Measurements from ENCODE around the gene RBMS3.

Gene RBMS3

DNA sequence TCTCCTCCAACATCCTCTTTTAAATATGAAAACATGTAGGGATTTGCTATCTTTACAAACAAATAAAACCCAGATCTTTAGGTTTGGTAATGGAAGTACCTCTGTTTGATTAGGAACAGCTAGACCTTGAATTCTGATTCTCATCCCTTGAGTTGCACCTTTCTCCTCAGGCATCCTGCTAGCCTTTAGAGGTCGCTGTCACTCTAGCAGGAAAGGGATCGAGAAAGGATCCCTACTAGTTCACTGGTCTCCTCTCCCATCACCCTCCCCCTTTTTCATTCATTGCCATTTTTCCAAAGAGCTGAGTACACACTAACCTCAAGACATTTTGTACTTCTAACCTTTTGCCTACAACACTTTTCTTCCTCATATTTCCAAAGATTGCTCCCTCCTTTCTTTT is 569.8 kb downstream of the RBMS3 start:
- no peak for DNase-seq

DNA sequence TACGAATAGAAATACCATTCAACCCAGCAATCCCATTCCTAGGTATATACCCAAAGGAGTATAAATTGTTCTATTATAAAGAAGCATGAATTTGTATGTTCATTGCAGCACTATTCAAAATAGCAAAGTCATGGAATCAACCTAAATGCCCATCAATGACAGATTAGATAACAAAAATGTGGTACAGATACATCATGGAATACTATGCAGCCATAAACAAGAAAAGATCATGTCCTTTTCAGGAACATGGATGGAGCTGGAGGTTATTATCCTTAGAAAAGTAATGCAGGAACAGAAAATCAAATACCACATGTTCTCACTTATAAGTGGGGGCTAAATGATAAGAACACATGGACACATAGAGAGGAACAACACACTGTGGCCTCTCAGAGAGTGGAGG is 571.9 kb downstream of the RBMS3 start:
- DNase-seq = no peak

DNA sequence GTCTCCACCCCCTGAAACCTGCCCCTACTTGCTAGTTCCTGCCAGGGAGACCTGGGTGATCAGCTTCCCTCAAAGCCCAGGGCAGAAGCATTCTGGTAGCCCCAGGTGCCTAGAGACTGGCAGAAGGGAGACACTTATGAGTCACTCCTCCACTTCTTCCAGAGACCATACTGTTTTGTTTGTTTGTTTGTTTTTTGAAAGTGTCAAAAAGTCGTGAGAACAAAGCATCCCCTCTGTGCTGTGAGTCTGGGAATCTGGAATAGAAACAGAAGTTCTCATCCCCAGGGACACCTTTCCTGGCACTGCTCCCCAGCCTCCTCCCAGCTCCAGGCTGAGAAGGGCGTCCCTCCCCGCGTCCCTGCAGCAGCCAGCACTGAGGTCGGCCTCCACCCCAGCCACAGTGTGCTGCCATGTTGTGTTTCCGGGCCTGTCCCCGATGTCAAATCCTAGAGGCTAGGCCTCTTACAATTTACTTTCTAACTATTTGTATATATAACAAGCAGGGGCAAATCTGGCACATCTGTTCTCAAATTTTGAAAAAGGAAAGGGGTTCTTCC is 573.0 kb downstream of the RBMS3 start:
- no peak for DNase-seq

DNA sequence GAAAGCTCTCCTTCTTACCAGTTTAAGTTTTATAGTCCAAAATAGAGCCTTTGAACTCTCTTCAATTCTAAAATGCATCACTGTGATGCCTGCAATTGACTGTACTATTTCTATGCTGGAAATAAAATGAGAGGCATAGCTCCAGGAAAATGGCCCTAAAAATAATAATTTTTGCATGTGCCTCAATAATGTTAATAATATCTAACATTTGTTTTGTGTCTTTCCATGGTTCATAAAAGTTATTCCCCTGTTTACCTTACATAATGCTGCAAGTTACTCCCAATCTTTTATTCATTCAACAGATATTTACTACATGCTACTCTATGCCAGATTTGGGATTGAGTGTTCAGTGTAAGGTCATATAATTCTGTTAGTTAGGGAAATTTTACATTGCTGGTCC is 574.0 kb downstream of the RBMS3 start:
- no peak for DNase-seq

DNA sequence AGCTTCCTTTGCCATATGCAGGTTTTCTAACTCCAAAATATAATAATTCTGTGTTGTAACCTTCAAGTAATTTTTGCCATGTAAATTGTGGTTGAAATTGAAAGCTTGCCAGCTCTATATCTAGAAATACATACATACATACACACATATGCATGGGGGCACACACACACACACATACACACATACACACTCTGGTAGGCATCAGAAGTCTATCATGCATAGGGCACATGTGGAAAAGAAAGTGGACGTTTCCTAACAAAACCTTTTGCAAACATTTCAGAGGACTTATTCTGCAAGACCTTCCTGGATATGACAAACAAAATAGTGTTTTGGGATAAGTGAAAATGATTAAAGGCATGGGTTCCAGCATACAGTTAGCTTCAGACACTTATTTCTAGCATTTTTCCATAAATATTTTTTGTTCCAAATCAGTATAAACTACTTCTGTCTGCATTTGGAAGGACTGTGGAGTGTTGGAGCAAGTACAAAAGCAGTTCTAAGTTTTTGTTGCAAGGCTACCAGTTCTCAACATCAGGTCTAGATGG is 578.9 kb downstream of the RBMS3 start:
- no peak for DNase-seq

DNA sequence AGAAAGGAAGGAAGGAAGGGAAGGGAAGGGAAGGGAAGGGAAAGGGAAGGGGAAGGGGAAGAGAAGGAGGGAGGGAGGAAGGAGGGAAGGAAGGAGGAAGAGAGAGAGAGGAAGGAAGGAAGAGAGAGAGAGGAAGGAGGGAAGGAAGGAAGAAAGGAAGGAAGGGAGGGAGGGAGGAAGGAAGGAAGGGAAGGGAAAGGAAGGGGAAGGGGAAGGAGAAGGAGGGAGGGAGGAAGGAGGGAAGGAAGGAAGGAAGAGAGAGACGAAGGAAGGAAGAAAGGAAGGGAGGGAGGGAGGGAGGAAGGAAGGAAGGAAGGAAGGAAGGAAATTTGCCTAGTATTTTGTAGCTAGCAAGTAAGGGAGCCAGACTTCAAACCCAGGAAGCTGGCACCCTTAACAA is 583.9 kb downstream of the RBMS3 start:
- DNase-seq = no peak

DNA sequence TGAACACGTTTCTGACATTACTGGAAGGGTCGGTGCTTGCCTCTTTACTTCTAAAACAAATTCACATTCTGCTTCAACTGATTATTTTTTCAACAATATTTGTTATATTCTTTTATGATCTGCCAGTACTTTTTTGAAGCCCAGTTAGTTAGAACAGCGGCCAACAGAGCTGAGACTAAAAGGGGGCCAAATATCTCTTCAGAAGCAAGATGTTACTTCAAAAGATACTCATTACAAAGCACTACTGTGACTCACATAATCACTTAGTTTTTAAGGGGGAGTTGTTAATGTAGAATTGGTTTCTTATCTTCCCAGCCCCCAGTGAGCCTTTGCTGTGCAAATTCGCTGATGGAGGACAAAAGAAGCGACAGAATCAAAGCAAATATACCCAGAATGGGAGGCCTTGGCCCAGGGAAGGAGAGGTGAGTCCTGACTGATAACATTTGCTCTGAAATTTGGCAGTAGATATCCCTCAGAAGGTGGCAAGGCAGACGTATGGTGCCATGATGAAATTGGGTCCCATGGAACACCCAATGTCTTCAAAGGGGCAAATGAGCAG is 587.8 kb downstream of the RBMS3 start:
- no peak for DNase-seq

DNA sequence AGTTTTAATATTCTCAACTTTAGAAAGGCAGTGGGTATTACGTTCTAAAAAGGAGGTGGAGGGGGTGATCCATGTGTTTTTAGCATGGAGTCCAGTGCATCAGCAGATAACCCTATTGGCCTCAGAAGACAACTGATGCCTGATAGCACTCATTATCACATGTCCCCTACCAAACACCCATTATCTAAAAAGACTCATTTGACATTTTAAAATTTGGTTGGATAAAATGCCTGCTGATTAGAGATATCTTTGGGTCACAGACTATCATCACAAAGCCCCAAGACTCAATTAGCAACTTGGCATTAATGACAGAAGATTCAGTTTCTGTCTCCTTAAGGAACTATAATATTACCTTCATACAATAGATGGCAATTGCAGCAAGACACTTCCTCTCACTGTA is 589.3 kb downstream of the RBMS3 start:
- no peak for DNase-seq

DNA sequence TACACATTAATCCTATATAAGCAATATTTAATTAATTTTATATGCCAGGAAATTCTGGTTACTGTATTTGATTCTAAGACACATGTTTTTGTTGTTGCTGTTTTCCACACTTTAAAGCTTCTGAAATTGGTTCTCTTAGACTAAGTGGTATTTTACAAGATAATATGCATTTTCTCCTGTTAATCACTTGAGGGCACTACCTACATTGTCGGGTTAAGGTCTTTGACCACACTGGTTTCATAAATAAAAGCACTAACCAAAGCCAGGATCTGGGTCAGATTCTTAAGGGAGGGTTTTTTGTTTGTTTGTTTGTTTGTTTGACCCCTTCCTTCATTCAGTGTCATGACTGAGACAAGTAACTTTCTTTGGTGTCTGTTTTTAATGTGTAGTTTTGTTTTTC is 590.2 kb downstream of the RBMS3 start:
- no peak for DNase-seq

DNA sequence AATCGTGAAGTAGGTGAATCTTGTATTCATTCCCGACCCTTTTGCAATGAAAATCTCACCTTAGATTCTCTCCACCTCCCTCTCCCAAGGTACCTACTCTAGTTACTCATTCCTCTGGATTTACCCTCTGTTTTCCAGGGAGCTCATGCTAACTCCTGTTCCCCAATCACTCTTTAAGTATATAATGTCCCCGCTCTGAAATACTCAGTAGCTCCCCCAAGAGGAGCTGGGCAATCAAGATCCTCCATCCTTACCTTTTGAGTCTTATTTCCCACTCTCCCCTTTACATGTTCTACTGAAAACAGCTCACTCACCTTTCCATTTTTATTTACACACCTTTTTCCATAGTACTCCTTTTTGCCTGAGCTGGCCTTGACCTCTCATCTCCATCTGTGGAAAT is 599.9 kb downstream of the RBMS3 start:
- DNase-seq = no peak

DNA sequence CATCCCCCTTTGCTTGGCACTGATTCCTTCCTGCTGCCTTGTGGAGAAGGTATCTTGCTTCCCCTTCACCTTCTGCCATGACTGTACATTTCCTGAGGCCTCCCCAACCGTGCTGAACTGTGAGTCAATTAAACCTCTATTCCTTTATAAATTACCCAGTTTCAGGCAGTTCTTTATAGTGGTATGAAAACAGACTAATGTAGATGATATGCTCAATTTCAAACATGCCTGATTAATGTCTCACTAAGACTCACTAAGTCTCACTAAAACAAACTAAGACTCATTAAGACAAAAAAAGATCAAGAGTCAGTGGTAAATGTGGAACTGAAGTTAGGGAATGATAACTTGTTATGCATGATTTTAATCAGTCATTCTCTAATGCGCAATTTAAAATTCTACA is 606.6 kb downstream of the RBMS3 start:
- DNase-seq = no peak

DNA sequence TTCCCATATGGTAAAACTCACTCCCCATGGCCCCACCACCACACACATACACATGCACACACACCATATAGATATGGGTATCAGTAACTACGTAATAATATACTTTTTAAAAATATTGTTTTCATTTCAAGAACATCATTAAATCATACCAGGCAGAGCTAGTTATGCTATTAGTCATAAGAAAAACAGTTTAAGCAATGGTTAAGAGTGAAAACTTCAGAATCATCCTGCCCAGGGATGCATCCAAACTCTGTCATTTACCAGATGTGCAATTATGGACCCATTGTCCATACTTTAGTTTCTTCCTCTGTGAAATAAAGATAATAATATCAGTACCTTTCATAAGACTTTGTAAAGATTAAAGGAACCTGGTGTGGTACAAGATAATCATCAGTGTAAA is 608.3 kb downstream of the RBMS3 start:
- DNase-seq = no peak

DNA sequence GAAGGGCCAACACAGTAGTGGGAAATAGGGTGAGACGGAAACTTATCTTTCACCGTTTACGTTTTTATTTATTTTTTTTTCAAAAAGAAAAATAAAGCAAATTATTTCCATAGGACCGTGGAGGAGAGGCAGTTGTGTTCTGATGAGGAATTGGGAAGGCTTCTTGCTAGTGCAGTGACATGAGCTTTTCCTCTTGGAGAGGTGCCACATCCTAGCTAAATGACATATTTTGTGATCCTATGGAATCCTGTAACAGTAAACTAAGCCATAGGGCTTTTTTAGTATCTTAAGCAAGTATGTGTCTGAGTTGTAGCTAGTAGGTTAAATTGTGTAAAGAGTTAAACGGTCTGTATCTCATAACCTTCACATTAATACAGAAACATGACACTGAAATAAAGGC is 609.9 kb downstream of the RBMS3 start:
- no peak for DNase-seq

DNA sequence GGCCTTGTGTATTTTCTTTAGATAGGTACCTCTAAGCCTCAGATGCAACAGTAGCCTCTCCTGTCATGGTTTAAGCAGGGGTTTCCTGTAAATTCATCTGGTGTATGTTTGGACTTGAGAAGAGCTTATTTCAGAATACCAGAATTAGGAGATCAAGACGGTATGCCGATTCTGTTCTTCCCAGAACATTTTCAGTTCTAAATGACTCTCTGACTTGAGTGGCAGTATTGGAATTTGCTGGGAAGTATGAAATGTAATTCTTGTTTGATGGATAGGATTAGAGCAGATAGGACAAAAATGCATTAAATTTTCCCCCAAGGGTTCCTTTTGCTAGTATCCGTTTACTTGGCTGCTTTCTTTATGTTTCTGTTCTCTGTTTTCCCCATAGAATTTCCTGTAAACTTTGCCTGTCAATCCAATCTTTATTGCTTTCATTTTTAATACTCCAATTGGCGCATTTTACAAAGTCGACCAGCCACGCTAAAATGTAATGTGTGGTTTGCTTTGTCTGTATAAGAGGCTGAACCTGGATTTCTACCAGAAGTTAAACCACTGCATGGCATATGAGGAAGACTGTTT is 612.2 kb downstream of the RBMS3 start:
- DNase-seq = no peak

DNA sequence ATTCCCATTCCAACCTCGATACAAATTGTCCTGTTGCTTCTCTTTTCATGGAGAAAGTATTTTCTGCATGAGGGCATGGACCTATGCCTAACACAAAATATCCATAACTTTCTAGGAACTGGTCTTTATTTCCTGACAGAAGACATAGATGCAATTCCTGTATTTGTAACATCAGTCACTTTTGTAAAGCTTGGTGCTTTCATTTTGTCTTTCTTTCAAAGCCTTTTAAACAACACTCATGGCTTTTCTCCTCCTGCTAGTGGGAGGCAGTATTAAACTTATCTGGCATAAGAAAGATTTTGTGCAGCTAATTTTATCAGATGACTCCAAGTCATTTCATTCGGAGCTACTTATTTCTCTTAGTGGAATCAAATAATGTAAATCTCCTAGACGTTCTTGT is 616.0 kb downstream of the RBMS3 start:
- DNase-seq = no peak

DNA sequence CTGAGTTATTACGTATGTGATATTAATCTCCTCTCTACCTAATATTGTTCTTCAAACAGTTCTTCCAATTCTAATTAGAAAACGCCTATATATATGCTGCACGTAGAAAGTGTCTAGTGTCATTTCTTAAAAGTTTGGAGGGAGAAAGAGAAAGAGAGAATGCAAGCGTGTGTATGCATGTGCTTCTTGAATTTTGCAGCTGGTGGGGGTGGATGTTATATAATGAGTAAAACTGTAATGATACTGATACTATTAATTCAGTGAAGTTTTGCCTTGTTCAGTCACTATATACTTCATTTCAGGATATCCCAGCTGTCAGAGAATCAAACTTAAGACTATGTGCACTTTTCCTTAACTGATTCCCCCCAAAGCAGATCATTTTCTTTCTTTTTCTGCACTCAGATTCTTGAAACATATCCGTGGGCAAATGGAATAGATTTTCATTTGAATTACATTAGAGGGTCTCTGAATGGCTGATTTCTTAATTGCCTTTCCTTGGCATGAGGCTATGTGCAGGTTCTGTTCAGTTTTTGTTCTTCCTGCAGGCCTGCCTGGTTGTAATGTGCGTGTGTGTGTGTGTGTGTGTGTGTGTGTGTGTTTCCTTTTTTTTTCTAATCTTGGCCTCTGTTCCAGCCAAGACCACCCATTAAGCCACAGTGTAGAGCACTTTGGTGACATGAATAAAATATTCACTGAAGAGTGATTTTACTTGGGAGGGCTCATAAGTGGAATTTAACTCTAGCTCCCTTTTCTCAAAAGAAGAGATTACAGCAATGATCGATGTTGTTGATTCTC is 617.5 kb downstream of the RBMS3 start:
- no peak for DNase-seq

DNA sequence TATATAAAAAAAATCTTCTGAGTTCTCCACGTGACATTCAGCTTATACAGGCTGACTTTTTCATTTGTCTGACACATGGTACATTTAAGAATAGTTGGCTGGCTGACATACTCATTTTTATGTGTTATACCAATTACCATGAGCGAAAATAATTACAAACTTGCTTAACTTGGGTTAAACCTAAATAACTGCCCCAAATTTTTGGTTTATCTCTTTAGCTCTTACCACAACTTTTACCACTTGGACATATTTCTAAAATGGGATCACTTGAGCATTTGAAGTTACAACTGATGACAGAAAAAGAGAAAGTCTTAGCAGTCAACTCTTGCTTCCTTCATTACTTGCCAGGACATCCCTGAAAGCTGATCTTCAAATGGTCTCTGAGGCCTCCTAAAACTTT is 618.1 kb downstream of the RBMS3 start:
- DNase-seq = no peak

DNA sequence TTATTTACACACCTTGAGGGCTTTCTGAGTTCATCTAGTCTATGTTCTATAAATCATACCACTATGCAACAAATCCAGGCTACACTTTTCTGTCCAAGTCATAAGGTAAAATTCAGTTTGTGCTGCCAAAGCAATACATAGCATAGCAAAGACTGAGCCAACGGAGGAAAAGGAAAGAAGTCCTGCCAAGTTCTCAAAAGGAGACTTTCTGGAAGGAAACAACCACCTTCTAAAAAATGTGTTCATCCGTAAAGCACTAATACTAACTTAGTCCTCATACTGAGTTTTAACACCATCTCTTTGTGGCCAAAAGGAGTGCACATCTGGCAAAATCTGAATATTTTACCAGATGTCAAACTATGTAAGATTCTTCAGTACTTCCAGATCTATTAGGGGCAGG is 620.2 kb downstream of the RBMS3 start:
- DNase-seq = no peak

DNA sequence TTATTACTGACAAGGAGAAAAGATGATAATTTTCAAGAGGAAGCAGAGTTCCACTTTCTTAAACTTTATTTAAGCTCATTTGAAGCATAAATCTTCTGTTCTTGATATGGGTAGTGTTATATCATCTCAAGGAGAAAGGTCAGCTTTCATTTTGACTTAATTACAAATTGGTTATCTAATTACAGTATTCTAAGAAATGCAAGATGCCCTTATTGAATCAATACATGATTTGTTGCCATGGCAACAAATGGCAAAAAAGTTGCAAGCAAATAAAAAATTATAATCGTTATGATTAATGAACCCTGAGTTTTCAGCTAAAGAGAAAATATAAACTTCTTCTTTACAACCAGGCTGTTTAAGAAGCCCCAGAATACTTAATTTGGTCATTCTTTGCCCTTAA is 622.7 kb downstream of the RBMS3 start:
- DNase-seq = no peak

DNA sequence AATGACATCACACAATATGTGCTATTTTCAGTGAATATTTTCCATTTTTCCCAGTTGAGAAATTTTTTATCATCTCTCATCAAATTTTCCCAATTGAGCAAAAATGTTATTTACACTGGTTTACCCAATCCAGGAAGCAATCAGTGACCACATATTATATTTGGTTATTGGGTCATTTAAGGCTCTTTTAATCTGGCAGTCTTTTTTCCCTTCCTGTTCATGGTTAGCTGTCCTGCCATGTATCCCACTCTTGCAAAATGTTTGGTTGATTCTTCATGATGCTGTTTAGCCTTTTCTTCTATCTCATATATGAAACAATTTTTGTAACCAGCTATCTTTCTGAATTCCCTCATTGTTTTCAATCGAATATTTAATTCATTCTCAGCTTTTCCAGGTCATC is 626.0 kb downstream of the RBMS3 start:
- DNase-seq = no peak

DNA sequence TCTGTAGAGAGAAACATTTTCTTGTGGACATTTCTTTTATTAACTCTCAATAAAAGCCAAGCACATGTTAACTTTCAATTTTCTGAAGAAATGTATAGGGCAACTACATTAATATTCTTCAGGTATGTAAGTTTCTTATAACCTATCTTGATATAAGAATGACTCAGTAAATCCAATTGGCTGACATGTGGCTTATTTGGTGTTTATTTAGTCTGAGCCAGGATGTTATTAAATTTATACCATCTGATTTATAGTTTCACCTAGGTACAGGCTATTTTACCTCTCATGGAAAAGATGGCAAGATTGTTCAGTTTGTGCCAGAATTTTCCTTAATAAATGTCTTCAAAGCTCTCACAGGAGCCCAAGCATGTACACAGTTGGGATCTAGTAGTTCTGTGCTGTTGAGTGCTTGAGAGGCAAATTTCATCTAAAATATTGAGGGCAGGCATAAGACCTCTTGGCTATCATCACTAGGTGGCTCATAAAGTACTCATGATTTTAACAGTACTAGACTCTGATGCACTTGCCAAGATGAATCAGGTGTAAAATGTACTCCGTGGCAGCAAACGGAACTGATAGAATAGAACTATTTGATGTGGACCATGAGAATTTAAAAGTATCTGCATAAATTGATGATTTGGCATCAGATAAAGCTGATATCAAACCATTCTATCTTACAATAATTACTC is 631.9 kb downstream of the RBMS3 start:
- DNase-seq = no peak

DNA sequence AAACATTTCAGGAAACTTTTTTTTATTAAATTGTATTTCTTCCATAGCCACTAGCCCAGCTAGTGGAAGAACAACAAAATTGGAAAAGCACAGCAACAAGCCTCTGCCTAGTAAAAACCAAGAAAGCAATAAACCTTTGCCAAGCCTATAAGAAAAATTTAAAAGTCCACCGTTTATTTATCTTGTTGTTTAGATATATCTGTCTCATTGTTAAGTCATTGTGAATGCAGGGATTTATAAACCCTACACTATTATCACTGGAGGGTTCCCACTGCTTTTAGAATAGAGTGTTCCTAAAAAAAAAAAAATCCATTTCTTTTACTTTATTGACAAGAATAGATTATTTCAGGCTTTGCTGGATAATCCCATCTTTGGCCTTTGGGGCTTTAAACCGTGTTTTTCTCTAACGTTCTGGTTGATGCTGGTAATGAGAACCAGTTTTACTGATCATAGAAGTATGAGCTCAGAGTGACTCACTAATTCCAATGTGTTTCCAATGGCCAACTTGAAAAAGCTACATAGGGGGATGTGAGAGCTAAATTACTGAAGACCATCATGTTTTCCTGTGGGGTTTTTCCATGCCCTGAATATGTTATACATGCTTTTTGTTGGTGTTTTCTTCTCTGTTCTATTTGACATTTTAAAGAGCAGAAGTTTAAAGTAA is 634.1 kb downstream of the RBMS3 start:
- no peak for DNase-seq

DNA sequence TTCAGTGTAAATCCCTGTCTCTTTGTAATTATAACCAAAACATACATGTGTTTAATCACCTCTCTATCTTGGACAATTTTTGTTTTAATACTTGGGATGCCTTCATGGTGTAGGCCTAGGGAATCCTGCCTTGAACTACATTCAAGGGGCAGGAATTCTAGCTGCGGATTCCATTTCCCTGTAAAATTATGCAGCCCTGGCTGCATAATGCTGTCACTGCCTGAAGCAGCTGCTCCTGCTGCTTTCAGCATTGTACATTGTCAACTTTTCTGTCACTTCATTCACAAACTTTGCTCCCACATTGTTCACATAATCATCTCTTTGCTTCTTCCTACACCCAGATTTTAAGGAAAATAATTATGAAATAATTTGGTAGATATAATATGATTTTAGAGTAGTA is 638.7 kb downstream of the RBMS3 start:
- DNase-seq = no peak

Data from NCI-H2029 (cell line).